ENCODE results near the gene PPP1R37.

- TF ChIP-seq CTCF (IDR thresholded peaks at IDR 0.05) (no peak), POLR2A (IDR thresholded peaks at IDR 0.05) (no peak), EP300 (IDR thresholded peaks at IDR 0.05) (no peak)
These were observed 31.0 kb upstream of the PPP1R37 start for GRCh38 chr19:45061965-45062364.

Data from tibial nerve (tissue), 4 donors.